Diencephalon (tissue), 1 donor: ENCODE results near the gene CLDN1. TPM values are rescaled to one million over a fixed set of nuclear protein-coding genes. Genes with fewer than 3 reads are reported as not detected.

ENCODE experiments used
- total RNA-seq: library from RNA; depleted of rRNA; stranded (reverse); fragments of >200 nt; gene quantifications from one replicate; pipeline ENCODE4 v1.2.3, GENCODE V29; 2014

CLDN1 gene, protein sequence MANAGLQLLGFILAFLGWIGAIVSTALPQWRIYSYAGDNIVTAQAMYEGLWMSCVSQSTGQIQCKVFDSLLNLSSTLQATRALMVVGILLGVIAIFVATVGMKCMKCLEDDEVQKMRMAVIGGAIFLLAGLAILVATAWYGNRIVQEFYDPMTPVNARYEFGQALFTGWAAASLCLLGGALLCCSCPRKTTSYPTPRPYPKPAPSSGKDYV
- 3.0 TPM for total RNA-seq

GRCh38 chr3:190321789-190322603 is at the start of gene CLDN1:
Gene CLDN1, minus strand, starts transcription at chr3:190322446. Its CDS starts 240 bp downstream, at chr3:190322206.

Other genes with a start within 250 kb of the CLDN1 start
- 2.3 TPM for gene P3H2, start 201.5 kb downstream of the CLDN1 start, total RNA-seq
- gene CLDN16, start 65.7 kb upstream of the CLDN1 start, total RNA-seq = 0.46 TPM
- gene TMEM207, start 127.5 kb upstream of the CLDN1 start, total RNA-seq = not detected
- gene IL1RAP, start 191.6 kb upstream of the CLDN1 start, total RNA-seq = 11.5 TPM